Naive thymus-derived CD4-positive, alpha-beta T cell (primary cell): Measurements from ENCODE around the gene FAM210B. TPM values are rescaled to one million over a fixed set of nuclear protein-coding genes. Genes with fewer than 3 reads are reported as not detected.
"Not testable (repeated sequence)": the region's sequence is repeated elsewhere in the genome, so short reads cannot be mapped to it uniquely, and the experiment has no call there.

Experiments
- ATAC-seq: fragments of 150-1000 bp; cut with Tn5 transposase; 2 replicates; pipeline ENCODE4 v1.10.0; 2021; ENCODE audit warnings: mild to moderate bottlenecking, moderate library complexity
- CTCF ChIA-PET: fragments of 350-600 bp; sonication (Branson Sonifier 250); formaldehyde crosslinking; loops from one replicate; lab custom pipeline; 2021; ENCODE audit warnings: antibody characterized with exemption; lab: Charles Lee
- POLR2A ChIA-PET: fragments of 350-600 bp; sonication (Branson Sonifier 250); formaldehyde crosslinking; loops from one replicate; lab custom pipeline; 2021; ENCODE audit warnings: antibody characterized with exemption, inconsistent platforms; lab: Charles Lee
- DNase-seq, 9 donors: peaks; one replicate each; pipeline versions ENCODE4 v3.0.0 to v3.0.0-alpha.2; 2020 to 2022; ENCODE audit warnings: mixed read lengths in 1 of 9
- H3K27ac ChIP-seq: one replicate; pipeline ENCODE4 v1.7.0; 2013; ENCODE audit warnings: mild to moderate bottlenecking, low read depth, low read length, moderate library complexity
- H3K27me3 ChIP-seq, 2 donors: one replicate each; pipeline ENCODE4 v1.7.0; 2013; ENCODE audit warnings: low read length in 2 of 2, mild to moderate bottlenecking in 2 of 2, moderate library complexity in 2 of 2; ENCODE audit not compliant: control insufficient read depth in 2 of 2, insufficient read depth in 2 of 2
- H3K36me3 ChIP-seq, 3 experiments: 1 replicate in 2 of 3; 2 replicates in 1 of 3; pipeline ENCODE4 v1.7.0; 2013; ENCODE audit warnings: low read length in 3 of 3, mild to moderate bottlenecking in 3 of 3, moderate library complexity in 1 of 3; ENCODE audit not compliant: insufficient read depth in 3 of 3, control insufficient read depth in 2 of 3
- H3K4me1 ChIP-seq, 2 donors: one replicate each; pipeline ENCODE4 v1.7.0; 2013; ENCODE audit warnings: low read length in 2 of 2, mild to moderate bottlenecking in 2 of 2, moderate library complexity in 1 of 2; ENCODE audit not compliant: control insufficient read depth in 2 of 2, insufficient read depth in 2 of 2
- H3K4me3 ChIP-seq: 2 replicates; pipeline ENCODE4 v1.7.0; 2013; ENCODE audit warnings: mild to moderate bottlenecking, low read length
- H3K9me3 ChIP-seq, 3 experiments: 1 replicate in 2 of 3; 2 replicates in 1 of 3; pipeline ENCODE4 v1.7.0; 2013; ENCODE audit warnings: low read length in 3 of 3; ENCODE audit not compliant: control insufficient read depth in 2 of 3
- H3K27ac Mint-ChIP-seq, 9 donors: one replicate each; pipeline ENCODE4 v1.8.0; 2020 to 2022; ENCODE audit warnings: mixed read lengths in 9 of 9, mild to moderate bottlenecking in 8 of 9, moderate library complexity in 5 of 9, inconsistent platforms in 2 of 9
- H3K27me3 Mint-ChIP-seq, 5 donors: one replicate each; pipeline ENCODE4 v1.8.0; 2021 to 2022; ENCODE audit warnings: mixed read lengths in 5 of 5, mild to moderate bottlenecking in 1 of 5
- H3K36me3 Mint-ChIP-seq, 5 donors: one replicate each; pipeline ENCODE4 v1.8.0; 2020 to 2022; ENCODE audit warnings: mixed read lengths in 5 of 5, mild to moderate bottlenecking in 3 of 5, inconsistent platforms in 1 of 5
- H3K4me1 Mint-ChIP-seq, 7 donors: one replicate each; pipeline ENCODE4 v1.8.0; 2020 to 2022; ENCODE audit warnings: mixed read lengths in 7 of 7, mild to moderate bottlenecking in 3 of 7, inconsistent platforms in 1 of 7
- H3K4me3 Mint-ChIP-seq, 10 donors: one replicate each; pipeline ENCODE4 v1.8.0; 2020 to 2022; ENCODE audit warnings: mild to moderate bottlenecking in 10 of 10, mixed read lengths in 10 of 10, moderate library complexity in 6 of 10, inconsistent platforms in 2 of 10
- H3K9me3 Mint-ChIP-seq, 11 donors: one replicate each; pipeline ENCODE4 v1.8.0; 2020 to 2022; ENCODE audit warnings: mixed read lengths in 11 of 11, mild to moderate bottlenecking in 4 of 11, inconsistent platforms in 1 of 11, moderate library complexity in 1 of 11
- intact Hi-C, 2 donors: fragments of 100-400 bp; cut with micrococcal nuclease; formaldehyde crosslinking; loops; one replicate each; pipeline ENCODE4 v1.15.1; 2023
- polyA plus RNA-seq, 2 donors: library from polyadenylated mRNA; unstranded; fragments of 300-500 nt; fragmentation: Illumina TruSeq; gene quantifications; one replicate each; pipeline ENCODE4 v1.2.3, GENCODE V29; 2021
- total RNA-seq, 6 experiments: library from RNA in 5 of 6; stranded (reverse) in 5 of 6; gene quantifications; 1 replicate in 5 of 6; 2 replicates in 1 of 6; pipeline ENCODE4 v1.2.3 and lab custom pipeline; 2021 to 2026

Gene FAM210B
- total and polyA plus RNA-seq, 7 experiments from 2014 or later: 8.1 to 43.2 (median 30.6) TPM

GRCh38 chr20:56385130-56385529 lies 26.4 kb downstream of the FAM210B start:
- Histone ChIP-seq H3K27me3 (no peaks in the 10 kb centered on the region), H3K27ac (no peak overlapping the region), H3K36me3 (no peaks in the 10 kb centered on the region), H3K4me1 (no peaks in the 10 kb centered on the region), H3K4me3 (no peak overlapping the region), H3K9me3 (no peaks in the 10 kb centered on the region)
- Mint-ChIP-seq H3K9me3 (no peaks in the 10 kb centered on the region), H3K27me3 (no peaks in the 10 kb centered on the region), H3K27ac (no peak overlapping the region), H3K4me3 (no peak overlapping the region), H3K4me1 (peaks cover 0 to 56% (median 0%) of the 10 kb centered on the region in 7 donors), H3K36me3 (peaks cover 0 to 40% (median 4%) of the 10 kb centered on the region in 5 donors)
- DNase-seq (no peak), ATAC-seq (no peak)
- intact Hi-C loops: no loop called here
- ChIA-PET POLR2A (interaction anchor here (0.7 kb wide), 1 partner anchor 13 kb away, joined by 5 read pairs; no protein-coding TSS in a partner anchor), CTCF (no interaction called here)

- ChIA-PET POLR2A (interaction anchor here (0.7 kb wide), 1 partner anchor 8 kb away, joined by 3 read pairs; no protein-coding TSS in a partner anchor), CTCF (no interaction called here)
- Mint-ChIP-seq H3K9me3 (no peaks in the 10 kb centered on the region), H3K27me3 (no peaks in the 10 kb centered on the region), H3K4me1 (peaks cover 0 to 57% (median 4%) of the 10 kb centered on the region in 7 donors), H3K4me3 (no peak overlapping the region), H3K36me3 (peaks cover 0 to 38% (median 4%) of the 10 kb centered on the region in 5 donors), H3K27ac (peak overlapping the region in 1 of 9 donors; percentile 54)
- Histone ChIP-seq H3K27me3 (no peaks in the 10 kb centered on the region), H3K9me3 (no peaks in the 10 kb centered on the region), H3K36me3 (no peaks in the 10 kb centered on the region), H3K4me1 (peaks cover 2 to 3% of the 10 kb centered on the region in 2 donors), H3K4me3 (no peak overlapping the region), H3K27ac (no peak overlapping the region)
- DNase-seq (no peak), ATAC-seq (no peak)
- intact Hi-C loops: no loop called here
Observed at GRCh38 chr20:56386219-56386618, 27.4 kb downstream of the FAM210B start.

- Mint-ChIP-seq H3K4me3 (no peak overlapping the region), H3K27me3 (no peaks in the 10 kb centered on the region), H3K36me3 (peaks cover 0 to 38% (median 4%) of the 10 kb centered on the region in 5 donors), H3K9me3 (no peaks in the 10 kb centered on the region), H3K27ac (peak overlapping the region in 1 of 9 donors; percentile 76), H3K4me1 (peaks cover 7 to 45% (median 11%) of the 10 kb centered on the region in 7 donors)
- no peaks in the 10 kb centered on the region for H3K27me3 ChIP-seq
- CTCF ChIA-PET: no interaction called here
- POLR2A ChIA-PET: no interaction called here
- intact Hi-C loops: no loop called here
- no peak overlapping the region for H3K27ac ChIP-seq
- peaks cover 13 to 15% of the 10 kb centered on the region in 2 donors for H3K4me1 ChIP-seq
- DNase-seq: no peak
- no peak overlapping the region for H3K4me3 ChIP-seq
- peaks cover 0 to 3% (median 0%) of the 10 kb centered on the region in 3 experiments for H3K36me3 ChIP-seq
- ATAC-seq: no peak
- no peaks in the 10 kb centered on the region for H3K9me3 ChIP-seq
Observed at GRCh38 chr20:56388882-56389281, 30.1 kb downstream of the FAM210B start.

DNA sequence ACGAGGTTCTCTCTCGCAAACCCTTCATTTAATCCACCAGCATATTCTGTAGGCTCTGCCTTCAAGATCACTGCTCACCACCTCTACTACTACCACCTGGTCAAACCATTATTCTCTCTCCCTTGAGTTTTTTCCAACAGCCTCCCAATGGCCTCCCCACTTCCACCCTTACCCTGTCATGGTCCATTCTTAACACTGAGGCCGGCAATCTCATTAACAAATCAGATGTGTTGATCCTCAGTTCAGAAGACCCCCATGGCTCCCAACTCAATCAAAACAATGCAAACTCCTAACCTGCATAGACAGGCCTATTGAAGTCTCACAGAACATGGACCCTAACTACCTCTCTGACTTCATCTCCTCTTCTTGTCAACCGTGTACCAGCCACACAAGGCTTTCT lies 31.0 kb downstream of the FAM210B start:
- Histone ChIP-seq H3K4me3 (no peak overlapping the region), H3K27ac (no peak overlapping the region), H3K4me1 (peaks cover 17 to 19% of the 10 kb centered on the region in 2 donors), H3K9me3 (no peaks in the 10 kb centered on the region), H3K27me3 (no peaks in the 10 kb centered on the region), H3K36me3 (peaks cover 0 to 3% (median 0%) of the 10 kb centered on the region in 3 experiments)
- DNase-seq (no peak), ATAC-seq (no peak)
- CTCF ChIA-PET: interaction anchor here (0.6 kb wide), 1 partner anchor 1176 kb away, joined by 4 read pairs; no protein-coding TSS in a partner anchor
- POLR2A ChIA-PET: no interaction called here
- peaks cover 8 to 49% (median 18%) of the 10 kb centered on the region in 7 donors for H3K4me1 Mint-ChIP-seq
- H3K4me3 Mint-ChIP-seq: peak overlapping the region in 2 of 10 donors; percentile 1 to 57
- peak overlapping the region in 4 of 9 donors; percentile 5 to 64 (median 34) for H3K27ac Mint-ChIP-seq
- no peaks in the 10 kb centered on the region for H3K9me3 Mint-ChIP-seq
- H3K36me3 Mint-ChIP-seq: peaks cover 0 to 35% (median 4%) of the 10 kb centered on the region in 5 donors
- intact Hi-C loops: no loop called here
- no peaks in the 10 kb centered on the region for H3K27me3 Mint-ChIP-seq

DNA sequence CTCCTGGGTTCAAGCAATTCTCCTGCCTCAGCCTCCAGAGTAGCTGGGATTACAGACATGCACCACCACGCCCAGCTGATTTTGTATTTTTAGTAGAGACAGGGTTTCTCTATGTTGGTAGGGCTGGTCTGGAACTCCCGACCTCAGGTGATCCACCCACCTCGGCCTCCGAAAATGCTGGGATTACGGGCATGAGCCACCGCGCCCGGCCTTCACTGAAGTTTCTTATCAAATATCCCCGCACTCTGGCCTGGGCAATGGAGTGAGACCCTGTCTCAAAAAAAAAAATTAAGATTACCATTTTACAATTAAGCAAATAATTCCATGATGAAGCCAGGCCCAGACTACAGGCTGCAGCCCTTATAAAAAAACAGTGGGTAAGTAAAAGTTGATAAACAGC lies 31.6 kb downstream of the FAM210B start:
- intact Hi-C loops, H3K9me3 Mint-ChIP-seq, H3K4me3 Mint-ChIP-seq, H3K27me3 Mint-ChIP-seq, H3K4me3 ChIP-seq, ATAC-seq, H3K27ac ChIP-seq, H3K9me3 ChIP-seq, H3K27ac Mint-ChIP-seq, POLR2A ChIA-PET, DNase-seq, H3K36me3 ChIP-seq, H3K27me3 ChIP-seq: not testable (repeated sequence)
- CTCF ChIA-PET: interaction anchor here (0.6 kb wide), 1 partner anchor 1176 kb away, joined by 4 read pairs; no protein-coding TSS in a partner anchor
- Mint-ChIP-seq H3K36me3 (peaks cover 0 to 32% (median 4%) of the 10 kb centered on the region in 5 donors), H3K4me1 (peaks cover 8 to 51% (median 24%) of the 10 kb centered on the region in 7 donors)
- H3K4me1 ChIP-seq: peaks cover 17 to 19% of the 10 kb centered on the region in 2 donors

DNA sequence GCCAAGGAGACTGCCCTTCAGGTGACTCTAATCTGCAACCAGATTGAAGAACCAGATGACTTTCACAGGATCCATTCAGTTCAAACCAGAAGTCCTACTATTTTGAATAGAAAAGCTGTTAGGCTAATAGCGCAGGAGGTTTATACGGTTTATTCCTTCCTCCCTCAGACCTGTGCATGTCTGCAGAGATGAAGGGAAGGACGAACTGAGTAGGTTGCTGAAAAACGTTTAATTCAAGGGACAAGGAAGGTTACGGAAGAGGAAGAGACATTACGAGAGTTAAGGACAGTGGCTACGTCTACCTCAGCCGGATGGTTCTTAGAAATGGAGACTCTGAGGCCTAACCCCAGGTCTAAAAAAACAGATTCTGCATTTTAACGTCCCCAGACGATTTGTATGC lies 32.3 kb downstream of the FAM210B start:
- no peak for ATAC-seq
- H3K9me3 ChIP-seq: no peaks in the 10 kb centered on the region
- H3K9me3 Mint-ChIP-seq: no peaks in the 10 kb centered on the region
- H3K36me3 Mint-ChIP-seq: peaks cover 2 to 35% (median 10%) of the 10 kb centered on the region in 5 donors
- ChIA-PET POLR2A (interaction anchor here (1.4 to 2.8 kb wide), 2 partner anchors 10 to 28 kb away, joined by 3 to 22 read pairs; no protein-coding TSS in a partner anchor), CTCF (no interaction called here)
- intact Hi-C loops: no loop called here
- H3K27ac Mint-ChIP-seq: peak overlapping the region in 3 of 9 donors; percentile 2 to 56 (median 8)
- peaks cover 17 to 19% of the 10 kb centered on the region in 2 donors for H3K4me1 ChIP-seq
- no peak overlapping the region for H3K27ac ChIP-seq
- no peak for DNase-seq
- H3K4me1 Mint-ChIP-seq: peaks cover 8 to 50% (median 31%) of the 10 kb centered on the region in 7 donors
- no peak overlapping the region for H3K4me3 ChIP-seq
- H3K4me3 Mint-ChIP-seq: peak overlapping the region in 3 of 10 donors; percentile 52 to 82 (median 69)
- peaks cover 0 to 14% (median 0%) of the 10 kb centered on the region in 3 experiments for H3K36me3 ChIP-seq
- no peaks in the 10 kb centered on the region for H3K27me3 ChIP-seq
- no peaks in the 10 kb centered on the region for H3K27me3 Mint-ChIP-seq
